HCT116 (cell line): Measurements from ENCODE around the gene MINDY4. TPM values are rescaled to one million over a fixed set of nuclear protein-coding genes. Genes with fewer than 3 reads are reported as not detected.

Experiments
- ATAC-seq: fragments of 200-7000 bp; cut with Tn5 transposase; 2 replicates; pipeline ENCODE4 v1.9.1; 2020; ENCODE audit warnings: mild to moderate bottlenecking, moderate library complexity
- BruUV-seq: library from RNA; stranded (reverse); fragments of 400-500 nt; replicated peaks from 2 replicates; lab custom pipeline; 2021; lab: Mats Ljungman, UMichigan
- CTCF ChIA-PET: fragments of 300-600 bp; sonication (Branson Sonifier 250); formaldehyde crosslinking; loops from one replicate; lab custom pipeline; 2021; ENCODE audit warnings: antibody characterized with exemption; lab: Charles Lee
- POLR2A ChIA-PET: fragments of 300-600, 350-600 bp; sonication (Branson Sonifier 250); formaldehyde crosslinking; loops from one replicate; lab custom pipeline; 2021; ENCODE audit warnings: antibody characterized with exemption; lab: Charles Lee
- RAD21 ChIA-PET, 2 experiments: fragments of 300-600 bp; sonication (Branson Sonifier 250); formaldehyde crosslinking; loops; one replicate each; lab custom pipeline; 2023; ENCODE audit warnings: low total read pairs in 2 of 2; ENCODE audit not compliant: uncharacterized antibody in 2 of 2, unreplicated experiment in 2 of 2, low non-redundant PET in 1 of 2; lab: Charles Lee
- DNase-seq: peaks from one replicate; pipeline ENCODE4 v3.0.0-alpha.2; 2010; ENCODE audit warnings: low read depth, low spot score
- H2AFZ ChIP-seq: fragments of 200-600 bp; shearing (Covaris generic), sonication (generic); 2 replicates; pipeline ENCODE4 v1.6.1; 2017; ENCODE audit warnings: low read depth, mixed run types, mixed read lengths, antibody characterized with exemption, low read length; ENCODE audit not compliant: poor library complexity, severe bottlenecking
- H3K27ac ChIP-seq: 2 replicates; pipeline ENCODE4 v1.5.1; 2012; ENCODE audit warnings: low read depth, low read length
- H3K27me3 ChIP-seq: fragments of 200-600 bp; sonication (generic); 2 replicates; pipeline ENCODE4 v1.6.1; 2016; ENCODE audit warnings: mixed run types, low read length, mixed read lengths; ENCODE audit not compliant: insufficient read depth
- H3K36me3 ChIP-seq, 2 experiments: fragments of 200-500 bp in 1 of 2; fragments of 200-600 bp in 1 of 2; sonication (Bioruptor generic) in 1 of 2; sonication (generic) in 1 of 2; 2 replicates each; pipeline versions ENCODE4 v1.5.1 to v1.6.1; 2014 to 2016; ENCODE audit warnings: low read length in 2 of 2, inconsistent platforms in 1 of 2, mixed read lengths in 1 of 2, mixed run types in 1 of 2; ENCODE audit not compliant: insufficient read depth in 2 of 2, control insufficient read depth in 1 of 2
- H3K4me1 ChIP-seq, 2 experiments: fragments of 200-600 bp in 1 of 2; sonication (generic) in 1 of 2; 2 replicates each; pipeline versions ENCODE4 v1.5.1 to v1.6.1; 2012 to 2017; ENCODE audit warnings: low read length in 2 of 2, inconsistent platforms in 1 of 2, mild to moderate bottlenecking in 1 of 2, mixed read lengths in 1 of 2, mixed run types in 1 of 2, moderate library complexity in 1 of 2; ENCODE audit not compliant: insufficient read depth in 2 of 2, control insufficient read depth in 1 of 2
- H3K4me2 ChIP-seq: fragments of 200-600 bp; sonication (generic); 2 replicates; pipeline ENCODE4 v1.6.1; 2017; ENCODE audit warnings: mixed run types, low read length, mixed read lengths
- H3K4me3 ChIP-seq, 2 experiments: fragments of 200-600 bp in 1 of 2; sonication (generic) in 1 of 2; replicated peaks in 1 of 2; 2 replicates each; pipeline ENCODE4 v1.5.1; 2011 to 2016; ENCODE audit warnings: low read length in 2 of 2, control low read depth in 1 of 2, low read depth in 1 of 2, mild to moderate bottlenecking in 1 of 2, mixed read lengths in 1 of 2, mixed run types in 1 of 2
- H3K79me2 ChIP-seq: fragments of 200-600 bp; sonication (generic); 2 replicates; pipeline ENCODE4 v1.6.1; 2017; ENCODE audit warnings: mild to moderate bottlenecking, mixed run types, low read length, moderate library complexity, mixed read lengths; ENCODE audit not compliant: insufficient read depth
- H3K9ac ChIP-seq: fragments of 200-600 bp; sonication (generic); 2 replicates; pipeline ENCODE4 v1.6.1; 2016; ENCODE audit warnings: low read length, mixed read lengths
- H3K9me2 ChIP-seq: fragments of 200-600 bp; sonication (generic), shearing (Covaris generic); 2 replicates; pipeline ENCODE4 v1.6.1; 2017; ENCODE audit warnings: mixed run types, mild to moderate bottlenecking, moderate library complexity; ENCODE audit not compliant: insufficient read depth
- H3K9me3 ChIP-seq, 2 experiments: fragments of 200-500 bp in 1 of 2; fragments of 200-600 bp in 1 of 2; sonication (Bioruptor generic) in 1 of 2; sonication (generic) in 1 of 2; 2 replicates each; pipeline ENCODE4 v1.6.1; 2014 to 2017; ENCODE audit warnings: low read length in 2 of 2, mixed read lengths in 2 of 2, inconsistent platforms in 1 of 2, low read depth in 1 of 2, mild to moderate bottlenecking in 1 of 2, mixed run types in 1 of 2, moderate library complexity in 1 of 2; ENCODE audit not compliant: control insufficient read depth in 1 of 2, insufficient read depth in 1 of 2
- H4K20me1 ChIP-seq: fragments of 200-600 bp; sonication (generic), shearing (Covaris generic); 2 replicates; pipeline ENCODE4 v1.6.1; 2017; ENCODE audit warnings: mixed run types, mild to moderate bottlenecking, moderate library complexity; ENCODE audit not compliant: insufficient read depth
- CBX3 ChIP-seq: IDR thresholded peaks from 2 replicates; pipeline ENCODE4 v1.6.1; 2012; ENCODE audit warnings: low read depth
- ELF1 ChIP-seq: IDR thresholded peaks from 2 replicates; pipeline ENCODE4 v1.6.1; 2012; ENCODE audit warnings: low read depth, borderline replicate concordance
- EZH2phosphoT487 ChIP-seq: fragments of 200-600 bp; IDR thresholded peaks from 2 replicates; pipeline ENCODE4 v1.6.1; 2018; ENCODE audit warnings: antibody characterized with exemption, borderline replicate concordance
- FOSL1 ChIP-seq: IDR thresholded peaks from 2 replicates; pipeline ENCODE4 v1.6.1; 2012; ENCODE audit warnings: low read depth
- YY1 ChIP-seq: IDR thresholded peaks from 2 replicates; pipeline ENCODE4 v1.6.1; 2011; ENCODE audit warnings: low read length, low read depth, moderate library complexity, mild to moderate bottlenecking; ENCODE audit not compliant: insufficient replicate concordance; ENCODE audit errors: extremely low read depth
- ZNF274 ChIP-seq: fragments of 200-500 bp; sonication (Bioruptor generic); IDR thresholded peaks from 2 replicates; pipeline ENCODE4 v1.6.1; 2014; ENCODE audit warnings: mild to moderate bottlenecking, low read depth, low read length, inconsistent platforms
- intact Hi-C: fragments of 100-400 bp; cut with micrococcal nuclease; formaldehyde crosslinking; loops from 2 replicates; pipeline ENCODE4 v1.10.0; 2022
- total RNA-seq: library from RNA; stranded (reverse); gene quantifications from one replicate; pipeline ENCODE4 v1.2.1, GENCODE V29; 2021; ENCODE audit not compliant: unreplicated experiment
- TF ChIP-seq, protein P1 (sequence below), 3 experiments: fragments of 200-600 bp in 1 of 3; sonication (generic) in 1 of 3; IDR thresholded peaks in 2 of 3; conservative IDR thresholded peaks in 1 of 3; 2 replicates each; pipeline ENCODE4 v1.5.1; 2012 to 2017; ENCODE audit warnings: low read depth in 2 of 3, low read length in 2 of 3, antibody characterized with exemption in 1 of 3, borderline replicate concordance in 1 of 3, control low read depth in 1 of 3, mild to moderate bottlenecking in 1 of 3, mixed read lengths in 1 of 3, mixed run types in 1 of 3, moderate library complexity in 1 of 3; ENCODE audit not compliant: insufficient read depth in 1 of 3
- TF ChIP-seq, protein P2 (sequence below): IDR thresholded peaks from 2 replicates; pipeline ENCODE4 v1.6.1; 2012
- TF ChIP-seq, protein P3 (sequence below): IDR thresholded peaks from 2 replicates; pipeline ENCODE4 v1.6.1; 2012; ENCODE audit warnings: low read depth

The MINDY4 gene
- total RNA-seq, 1 experiment from 2014 or later = 6.1 TPM

DNA sequence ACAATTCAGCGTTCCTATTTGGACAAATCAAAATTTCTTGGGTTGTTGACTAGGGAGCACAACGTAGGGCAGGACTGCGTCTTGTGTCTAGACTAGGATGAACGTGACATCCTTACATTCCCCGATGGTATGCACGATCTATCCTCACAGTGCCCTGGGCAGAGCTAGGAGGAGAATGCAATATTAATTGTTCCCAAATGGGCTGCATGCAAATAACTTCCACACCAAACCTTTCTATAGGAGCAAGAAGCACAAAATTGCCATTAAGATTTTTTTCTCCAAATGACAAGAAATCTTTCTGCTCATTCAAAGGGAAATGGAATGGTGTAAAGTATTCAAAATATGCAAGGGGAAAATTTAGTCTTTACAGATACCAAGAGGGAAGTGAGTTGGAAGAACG, 119.0 kb downstream of the MINDY4 start:
- Histone ChIP-seq H3K79me2 (no peaks in the 10 kb centered on the region), H3K4me1 (peaks cover 0 to 4% of the 10 kb centered on the region in 2 experiments; a peak in 2 of 4 replicates), H3K9me2 (no peaks in the 10 kb centered on the region), H3K4me3 (no peak overlapping the region), H2AFZ (no peak overlapping the region), H3K27me3 (no peaks in the 10 kb centered on the region), H3K9ac (no peak overlapping the region), H3K27ac (no peak overlapping the region), H3K36me3 (no peaks in the 10 kb centered on the region), H3K4me2 (no peak overlapping the region), H4K20me1 (no peaks in the 10 kb centered on the region), H3K9me3 (no peaks in the 10 kb centered on the region)
- POLR2A ChIA-PET = no interaction called here
- intact Hi-C loops = no loop called here
- ATAC-seq (no peak), DNase-seq (no peak)
- RAD21 ChIA-PET = no interaction called here
- TF ChIP-seq YY1 (no peak), ZNF274 (no peak), ELF1 (no peak), FOSL1 (no peak), EZH2phosphoT487 (no peak), CBX3 (no peak)
- TF ChIP-seq, protein P1, sequence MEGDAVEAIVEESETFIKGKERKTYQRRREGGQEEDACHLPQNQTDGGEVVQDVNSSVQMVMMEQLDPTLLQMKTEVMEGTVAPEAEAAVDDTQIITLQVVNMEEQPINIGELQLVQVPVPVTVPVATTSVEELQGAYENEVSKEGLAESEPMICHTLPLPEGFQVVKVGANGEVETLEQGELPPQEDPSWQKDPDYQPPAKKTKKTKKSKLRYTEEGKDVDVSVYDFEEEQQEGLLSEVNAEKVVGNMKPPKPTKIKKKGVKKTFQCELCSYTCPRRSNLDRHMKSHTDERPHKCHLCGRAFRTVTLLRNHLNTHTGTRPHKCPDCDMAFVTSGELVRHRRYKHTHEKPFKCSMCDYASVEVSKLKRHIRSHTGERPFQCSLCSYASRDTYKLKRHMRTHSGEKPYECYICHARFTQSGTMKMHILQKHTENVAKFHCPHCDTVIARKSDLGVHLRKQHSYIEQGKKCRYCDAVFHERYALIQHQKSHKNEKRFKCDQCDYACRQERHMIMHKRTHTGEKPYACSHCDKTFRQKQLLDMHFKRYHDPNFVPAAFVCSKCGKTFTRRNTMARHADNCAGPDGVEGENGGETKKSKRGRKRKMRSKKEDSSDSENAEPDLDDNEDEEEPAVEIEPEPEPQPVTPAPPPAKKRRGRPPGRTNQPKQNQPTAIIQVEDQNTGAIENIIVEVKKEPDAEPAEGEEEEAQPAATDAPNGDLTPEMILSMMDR (IDR thresholded peaks at IDR 0.05 in 2 of 3, conservative IDR thresholded peaks at IDR 0.05 in 1 of 3; ENCODE audit: borderline replicate concordance in 1 of 3, insufficient read depth in 1 of 3, low read depth in 2 of 3, low read length in 2 of 3) = no peak
- TF ChIP-seq, protein P2, sequence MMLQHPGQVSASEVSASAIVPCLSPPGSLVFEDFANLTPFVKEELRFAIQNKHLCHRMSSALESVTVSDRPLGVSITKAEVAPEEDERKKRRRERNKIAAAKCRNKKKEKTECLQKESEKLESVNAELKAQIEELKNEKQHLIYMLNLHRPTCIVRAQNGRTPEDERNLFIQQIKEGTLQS = no peak
- TF ChIP-seq, protein P3, sequence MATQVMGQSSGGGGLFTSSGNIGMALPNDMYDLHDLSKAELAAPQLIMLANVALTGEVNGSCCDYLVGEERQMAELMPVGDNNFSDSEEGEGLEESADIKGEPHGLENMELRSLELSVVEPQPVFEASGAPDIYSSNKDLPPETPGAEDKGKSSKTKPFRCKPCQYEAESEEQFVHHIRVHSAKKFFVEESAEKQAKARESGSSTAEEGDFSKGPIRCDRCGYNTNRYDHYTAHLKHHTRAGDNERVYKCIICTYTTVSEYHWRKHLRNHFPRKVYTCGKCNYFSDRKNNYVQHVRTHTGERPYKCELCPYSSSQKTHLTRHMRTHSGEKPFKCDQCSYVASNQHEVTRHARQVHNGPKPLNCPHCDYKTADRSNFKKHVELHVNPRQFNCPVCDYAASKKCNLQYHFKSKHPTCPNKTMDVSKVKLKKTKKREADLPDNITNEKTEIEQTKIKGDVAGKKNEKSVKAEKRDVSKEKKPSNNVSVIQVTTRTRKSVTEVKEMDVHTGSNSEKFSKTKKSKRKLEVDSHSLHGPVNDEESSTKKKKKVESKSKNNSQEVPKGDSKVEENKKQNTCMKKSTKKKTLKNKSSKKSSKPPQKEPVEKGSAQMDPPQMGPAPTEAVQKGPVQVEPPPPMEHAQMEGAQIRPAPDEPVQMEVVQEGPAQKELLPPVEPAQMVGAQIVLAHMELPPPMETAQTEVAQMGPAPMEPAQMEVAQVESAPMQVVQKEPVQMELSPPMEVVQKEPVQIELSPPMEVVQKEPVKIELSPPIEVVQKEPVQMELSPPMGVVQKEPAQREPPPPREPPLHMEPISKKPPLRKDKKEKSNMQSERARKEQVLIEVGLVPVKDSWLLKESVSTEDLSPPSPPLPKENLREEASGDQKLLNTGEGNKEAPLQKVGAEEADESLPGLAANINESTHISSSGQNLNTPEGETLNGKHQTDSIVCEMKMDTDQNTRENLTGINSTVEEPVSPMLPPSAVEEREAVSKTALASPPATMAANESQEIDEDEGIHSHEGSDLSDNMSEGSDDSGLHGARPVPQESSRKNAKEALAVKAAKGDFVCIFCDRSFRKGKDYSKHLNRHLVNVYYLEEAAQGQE = no peak
- CTCF ChIA-PET = no interaction called here
- BruUV-seq = no TSS peak
